HG03469 (cell line): ENCODE data around the gene GLT8D2.

Experiments
- ATAC-seq: cut with Tn5 transposase; IDR thresholded peaks from one replicate; pipeline ENCODE4 v1.9.1; 2021; ENCODE audit warnings: mild to moderate bottlenecking, moderate library complexity, moderate number of reproducible peaks; ENCODE audit not compliant: unreplicated experiment

Gene GLT8D2

DNA sequence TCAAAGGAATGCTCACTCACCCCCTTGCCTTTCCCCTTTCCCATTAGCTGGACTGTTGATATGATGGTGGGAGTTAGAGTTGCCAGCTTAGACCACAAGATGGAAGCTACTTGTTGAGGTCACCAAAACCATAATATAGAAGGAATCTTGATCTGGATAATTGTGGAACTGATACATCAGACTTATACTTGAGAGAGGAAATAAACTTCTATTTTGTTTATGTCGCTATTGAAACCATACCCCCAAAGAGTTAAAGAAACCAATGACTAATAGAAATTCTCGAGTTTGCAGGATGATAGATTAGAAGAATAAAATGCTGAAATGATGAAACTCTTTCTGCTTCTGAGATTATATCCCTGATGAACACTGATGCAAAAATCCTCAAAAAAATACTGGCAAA lies 46.4 kb downstream of the GLT8D2 start:
- ATAC-seq: no peak

DNA sequence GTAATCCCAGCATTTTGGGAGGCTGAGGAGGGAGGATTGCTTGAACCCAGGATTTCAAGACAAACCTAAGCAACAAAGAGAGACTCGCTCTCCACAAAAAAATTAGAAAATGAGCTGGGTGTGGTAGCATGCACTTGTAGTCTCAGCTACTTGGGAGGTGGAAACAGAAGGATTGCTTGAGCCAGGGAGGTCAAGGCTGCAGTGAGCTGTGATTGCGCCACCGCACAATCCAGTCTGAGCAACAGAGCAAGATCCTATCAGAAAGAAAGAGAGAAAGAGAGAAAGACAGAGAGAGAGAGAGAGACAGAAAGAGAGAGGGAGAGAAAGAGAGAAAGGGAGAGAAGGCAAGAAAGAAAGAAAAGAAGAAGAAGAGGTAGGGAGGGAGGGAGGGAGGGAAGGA lies 47.3 kb downstream of the GLT8D2 start:
- ATAC-seq: no peak

- no peak for ATAC-seq
Observed at GRCh38 chr12:104000807-104001434, 49.1 kb downstream of the GLT8D2 start.

DNA sequence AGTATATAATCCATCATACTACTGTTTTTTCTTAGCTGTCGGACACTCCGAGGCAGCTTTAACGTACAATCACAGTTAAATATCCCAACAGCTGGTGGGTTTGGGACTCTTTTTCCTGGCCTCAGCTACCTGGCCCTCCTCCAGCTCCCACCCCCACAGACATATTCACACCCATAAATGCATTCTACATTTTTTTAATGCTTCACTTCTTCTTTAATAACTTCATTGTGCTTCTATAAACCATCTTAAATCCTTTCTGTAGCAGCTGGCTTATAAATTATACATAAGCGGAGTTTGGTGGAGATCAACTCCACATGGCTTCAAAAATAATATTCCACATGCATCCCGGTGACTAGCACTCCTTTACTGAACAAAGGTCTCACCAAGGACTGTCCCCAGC lies 51.0 kb downstream of the GLT8D2 start:
- no peak for ATAC-seq

DNA sequence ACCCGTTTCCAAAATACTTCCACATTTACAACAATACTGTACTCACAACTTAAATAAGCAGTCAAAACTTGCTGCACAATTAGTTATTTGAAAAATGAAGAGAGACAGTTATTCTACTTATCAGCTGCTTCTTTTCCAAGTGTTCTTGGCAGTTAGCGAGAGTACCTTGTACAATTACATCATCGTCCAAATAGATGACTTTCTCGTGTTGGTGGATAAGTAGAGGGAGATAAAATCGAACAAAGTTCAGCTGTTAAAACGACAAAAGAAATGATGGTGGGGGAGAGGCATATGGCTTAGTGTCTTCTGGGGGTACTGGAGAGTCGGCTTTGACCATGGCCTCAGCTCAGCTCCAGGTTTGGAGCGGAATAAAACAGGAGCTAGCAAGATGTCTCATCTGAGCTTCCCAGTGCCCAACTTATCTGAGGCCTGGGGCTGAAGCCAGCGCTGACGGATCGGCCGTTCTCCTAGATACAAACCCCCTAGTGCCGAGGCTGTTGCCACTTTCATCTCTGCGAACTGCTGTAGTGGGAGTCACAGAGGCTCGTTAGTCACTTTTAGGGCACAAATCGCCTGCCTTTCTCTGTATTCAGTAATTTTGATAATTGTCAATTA lies 52.6 kb downstream of the GLT8D2 start:
- ATAC-seq: no peak

DNA sequence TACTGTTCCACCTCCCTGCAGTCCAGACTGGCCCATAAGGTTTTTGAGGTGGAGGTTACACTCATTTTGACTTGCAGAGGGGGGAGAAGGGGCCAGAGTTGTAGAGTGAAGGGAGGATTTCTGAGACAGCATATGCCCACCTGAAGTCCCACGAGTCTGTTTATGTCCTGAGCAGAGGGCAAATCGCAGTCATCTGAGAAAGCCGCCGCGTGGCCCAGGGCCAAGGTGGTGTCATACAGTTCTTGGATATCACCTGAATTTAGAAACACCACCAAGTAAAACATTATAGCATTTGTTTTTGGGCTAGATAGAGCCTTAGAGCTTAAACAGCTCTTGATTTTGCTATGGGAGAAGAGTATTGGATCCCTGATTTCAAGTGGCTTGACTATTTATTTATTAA lies 53.4 kb downstream of the GLT8D2 start:
- ATAC-seq: no peak

- no peak for ATAC-seq
Observed at GRCh38 chr12:103994235-103994634, 55.8 kb downstream of the GLT8D2 start.

GRCh38 chr12:103986829-103987228 lies 63.2 kb downstream of the GLT8D2 start:
- ATAC-seq: no peak

GRCh38 chr12:103978384-103978982 lies 71.5 kb downstream of the GLT8D2 start:
- no peak for ATAC-seq

- no peak for ATAC-seq
Observed at GRCh38 chr12:103975368-103975767, 74.6 kb downstream of the GLT8D2 start.

GRCh38 chr12:103973909-103974308 lies 76.1 kb downstream of the GLT8D2 start:
- ATAC-seq: no peak

GRCh38 chr12:103969391-103969790 lies 80.6 kb downstream of the GLT8D2 start:
- ATAC-seq: no peak

GRCh38 chr12:103966736-103967135 lies 83.3 kb downstream of the GLT8D2 start:
- ATAC-seq: no peak

DNA sequence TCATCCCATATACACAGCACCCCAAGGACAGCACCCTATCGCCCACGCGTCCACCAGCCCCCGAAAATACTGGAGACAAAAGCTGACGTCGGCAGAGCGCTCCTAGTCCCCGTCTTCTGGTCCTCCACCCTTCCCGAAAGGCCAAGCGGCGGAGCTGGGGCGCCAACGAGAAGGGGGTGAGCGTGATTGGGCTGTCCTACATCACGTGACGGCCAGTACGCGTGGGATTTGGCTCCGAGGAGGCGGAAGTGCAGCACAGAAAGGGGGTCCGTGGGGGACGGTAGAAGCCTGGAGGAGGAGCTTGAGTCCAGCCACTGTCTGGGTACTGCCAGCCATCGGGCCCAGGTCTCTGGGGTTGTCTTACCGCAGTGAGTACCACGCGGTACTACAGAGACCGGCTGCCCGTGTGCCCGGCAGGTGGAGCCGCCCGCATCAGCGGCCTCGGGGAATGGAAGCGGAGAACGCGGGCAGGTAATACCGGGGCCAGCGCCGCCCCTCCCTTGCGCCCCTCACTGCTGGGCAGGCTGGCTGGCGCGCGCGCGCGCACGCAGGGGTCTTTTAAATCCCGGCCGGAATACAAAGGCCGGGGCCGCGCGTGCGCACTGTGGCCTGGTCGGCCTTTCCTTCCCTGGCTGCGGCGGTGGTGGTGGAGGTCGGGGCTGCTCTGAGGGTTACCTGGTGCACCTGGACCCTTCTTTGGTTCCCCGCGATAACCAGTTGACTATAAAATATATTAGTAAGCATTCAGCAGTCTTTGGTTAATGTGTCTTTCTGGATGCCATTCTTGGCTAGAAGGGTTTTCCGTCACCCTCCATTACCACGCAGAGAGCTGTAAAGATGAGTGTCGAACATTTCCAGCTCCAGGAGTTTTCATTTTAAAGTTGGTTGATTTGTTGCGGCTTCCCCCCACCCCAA lies 84.1 kb downstream of the GLT8D2 start, which contains the start of gene TDG:
Gene TDG (plus strand): TSS at position 283 of the 915 bp plus-strand sequence. CDS start 166 bp downstream, at position 449.
- ATAC-seq: peak; percentile 69

DNA sequence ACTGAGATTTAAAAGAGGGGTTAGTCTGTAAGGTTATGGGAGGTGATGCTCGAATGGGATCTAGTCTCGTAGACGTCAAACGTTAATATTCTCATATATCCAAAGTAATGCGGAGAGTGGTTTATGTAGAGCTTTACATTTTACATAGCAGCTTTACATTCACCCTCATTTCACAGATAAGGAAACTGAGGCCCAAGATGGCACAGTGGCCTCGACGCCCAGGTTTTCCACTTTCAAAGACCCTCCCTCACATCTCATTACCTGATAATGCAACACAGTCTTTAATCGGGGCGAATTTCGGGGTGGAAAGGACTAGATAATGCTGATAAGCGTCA lies 84.8 kb downstream of the GLT8D2 start:
- ATAC-seq: no peak

- ATAC-seq: no peak
Observed at GRCh38 chr12:103964805-103965204, 85.2 kb downstream of the GLT8D2 start.

DNA sequence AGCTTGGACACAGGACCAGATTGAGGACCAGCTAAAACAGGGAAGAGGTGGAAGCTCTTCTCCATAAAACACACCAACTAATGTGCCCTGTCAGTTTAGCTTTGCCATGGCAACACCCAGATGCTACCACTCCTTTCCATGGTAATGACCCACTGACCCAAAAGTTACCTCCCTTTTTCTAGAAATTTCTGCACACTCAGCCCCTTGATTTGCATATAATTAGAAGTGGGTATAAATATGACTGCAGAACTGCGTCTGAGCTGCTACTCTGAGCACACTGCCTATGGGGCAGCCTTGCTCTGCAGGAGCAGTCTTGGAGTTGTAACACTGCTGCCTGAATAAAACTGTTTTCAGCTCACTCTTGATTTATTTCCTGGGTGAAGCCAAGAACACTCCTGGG lies 87.5 kb downstream of the GLT8D2 start:
- no peak for ATAC-seq

GRCh38 chr12:103960616-103961227 lies 89.3 kb downstream of the GLT8D2 start:
- no peak for ATAC-seq

GRCh38 chr12:103958621-103959020 lies 91.4 kb downstream of the GLT8D2 start:
- no peak for ATAC-seq

GRCh38 chr12:103957865-103958388 lies 92.1 kb downstream of the GLT8D2 start:
- no peak for ATAC-seq
